ENCODE results near the gene HACD2.
A peak's percentile ranks its signal among the peaks of the same experiment; 100 is the strongest.

HACD2 gene, protein sequence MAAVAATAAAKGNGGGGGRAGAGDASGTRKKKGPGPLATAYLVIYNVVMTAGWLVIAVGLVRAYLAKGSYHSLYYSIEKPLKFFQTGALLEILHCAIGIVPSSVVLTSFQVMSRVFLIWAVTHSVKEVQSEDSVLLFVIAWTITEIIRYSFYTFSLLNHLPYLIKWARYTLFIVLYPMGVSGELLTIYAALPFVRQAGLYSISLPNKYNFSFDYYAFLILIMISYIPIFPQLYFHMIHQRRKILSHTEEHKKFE

DNA sequence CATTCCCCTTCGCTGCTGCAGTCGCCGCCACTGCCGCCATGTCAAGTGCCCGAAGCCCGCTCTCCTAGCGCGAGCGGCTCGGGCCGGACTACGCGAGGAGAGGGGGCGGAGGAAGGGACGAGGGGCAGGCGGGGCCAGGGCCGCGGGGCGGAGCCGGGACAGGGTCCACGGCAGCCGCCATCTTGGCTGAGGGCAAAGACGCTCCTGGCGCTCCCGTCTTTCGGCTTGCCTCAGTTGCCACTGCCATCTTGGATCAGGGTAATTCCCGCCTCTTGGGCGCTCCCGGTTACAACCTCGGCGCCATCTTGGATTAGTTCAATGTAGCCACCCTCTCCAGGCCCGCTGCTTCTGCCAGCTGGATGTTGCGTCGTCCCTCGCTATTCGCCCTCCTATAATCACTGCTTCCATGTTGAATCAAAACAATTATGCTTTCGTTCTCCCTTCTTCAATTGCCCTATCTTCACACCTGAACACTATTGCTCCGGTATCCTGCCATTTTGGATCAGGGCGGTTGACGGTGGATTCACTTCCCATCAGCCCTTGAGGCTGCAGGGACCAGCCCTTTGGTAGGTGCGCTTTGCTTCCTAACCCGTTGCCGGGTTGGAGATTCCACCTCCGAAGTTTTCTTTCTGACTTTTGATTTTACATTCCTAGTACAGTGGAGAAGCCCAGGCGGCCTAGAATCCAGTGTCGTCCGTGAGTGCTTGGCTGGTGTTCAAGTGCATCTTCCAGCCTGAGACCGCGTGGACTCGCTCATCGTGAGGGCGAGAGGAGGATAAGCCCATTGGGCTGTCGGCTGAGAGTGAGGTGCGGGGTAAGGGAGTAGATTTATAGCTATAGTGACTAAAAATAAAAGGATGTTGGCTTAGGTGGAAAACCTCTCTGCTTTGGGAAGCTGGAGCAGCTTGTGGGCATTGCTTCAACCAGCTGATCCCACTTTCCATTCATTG lies at the start of gene HACD2:
TSS of gene HACD2 (minus strand) at position 66 of the 950 bp plus-strand sequence. CDS start at position 40, 26 bp downstream.
- peak; percentile 90 for DNase-seq (ENCODE audit: low read depth, low spot score)

DNA sequence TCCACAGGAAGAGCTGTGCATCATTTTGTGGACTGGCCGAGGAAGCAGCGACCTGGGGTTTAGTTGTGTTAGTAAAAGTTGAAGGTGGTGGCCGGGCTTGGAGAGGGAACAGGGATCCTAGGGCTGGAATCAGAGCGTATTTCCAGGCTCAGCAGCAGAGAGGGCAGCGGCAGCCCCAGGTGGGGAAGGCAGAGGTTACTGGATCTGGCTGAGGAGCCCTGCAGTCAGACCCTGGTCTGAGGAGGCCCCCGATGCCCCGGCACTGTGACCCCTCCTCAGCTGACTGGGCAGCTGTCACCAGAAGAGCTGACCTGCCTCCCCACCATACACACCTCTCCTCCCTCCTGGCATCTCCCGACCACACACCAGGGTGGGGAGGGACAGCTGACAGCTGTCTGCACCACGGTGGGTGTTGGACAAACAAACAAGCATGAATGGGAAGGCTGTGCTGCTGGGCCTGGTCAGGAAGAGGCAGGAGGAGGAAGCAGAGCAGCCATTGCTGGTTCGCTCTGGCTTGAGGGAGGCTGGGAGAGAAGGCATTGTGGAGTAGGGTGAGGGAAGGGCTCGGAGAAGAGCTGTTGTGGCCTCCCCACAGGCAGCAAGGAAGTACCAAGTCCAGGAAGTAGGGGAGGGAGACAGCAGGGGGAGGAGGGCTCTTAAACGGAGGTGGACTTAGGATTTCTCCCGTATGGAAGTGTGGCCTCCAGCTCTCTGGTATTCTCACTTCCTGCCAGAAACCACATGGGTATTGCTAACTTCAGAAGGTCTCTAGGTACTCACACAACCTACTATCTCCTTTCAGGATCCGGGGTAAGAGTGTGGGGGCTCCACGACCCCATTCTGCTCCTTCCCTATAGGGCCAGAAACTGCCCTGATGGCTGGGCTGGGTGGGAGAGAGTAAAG lies 49.5 kb upstream of the HACD2 start:
- DNase-seq (ENCODE audit: low read depth, low spot score): no peak

DNA sequence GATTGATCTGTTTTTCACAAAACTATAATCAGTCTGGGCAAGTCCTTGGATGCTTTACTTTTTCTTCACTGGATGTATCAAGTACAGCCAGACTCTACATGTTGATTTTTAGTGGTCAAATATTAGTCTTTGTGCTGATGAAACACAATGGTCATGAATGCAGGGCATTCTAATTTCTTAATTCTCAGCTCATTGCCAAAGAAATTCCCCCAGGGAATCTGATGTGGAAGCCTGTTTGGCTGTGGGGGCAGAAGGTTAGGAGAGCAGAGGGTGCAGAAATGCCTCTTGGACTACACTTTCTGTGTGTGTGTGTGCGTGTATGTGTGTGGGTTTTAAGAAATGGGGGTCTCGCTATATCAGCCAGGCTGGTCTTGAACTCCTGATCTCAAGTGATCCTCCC lies 48.7 kb upstream of the HACD2 start:
- no peak for DNase-seq (ENCODE audit: low read depth, low spot score)

DNA sequence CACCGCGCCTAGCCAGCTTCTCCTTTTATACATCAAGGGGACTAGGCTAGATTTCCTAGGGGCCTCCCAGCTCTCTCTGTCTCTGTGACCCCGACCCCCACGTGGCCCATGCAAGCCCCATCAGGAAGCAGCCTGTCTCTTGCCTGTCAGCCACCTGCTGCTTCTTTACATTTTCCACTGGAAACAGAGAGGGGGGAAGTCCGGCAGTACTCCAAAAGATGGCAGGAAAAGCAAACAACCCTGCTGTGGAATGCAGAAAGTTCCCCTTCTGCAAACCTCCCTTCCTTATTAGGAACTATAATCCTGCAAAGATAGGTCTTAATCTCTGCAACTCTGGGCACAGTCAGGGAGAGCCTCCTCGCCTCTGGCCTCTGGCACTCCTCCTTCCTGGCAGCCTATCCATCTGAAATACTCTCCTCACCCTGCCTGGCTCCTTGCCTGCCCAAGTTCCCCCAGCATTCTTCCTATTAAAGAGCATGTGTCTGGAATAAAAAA lies 47.4 kb upstream of the HACD2 start:
- peak; percentile 57 for DNase-seq (ENCODE audit: low read depth, low spot score)

DNA sequence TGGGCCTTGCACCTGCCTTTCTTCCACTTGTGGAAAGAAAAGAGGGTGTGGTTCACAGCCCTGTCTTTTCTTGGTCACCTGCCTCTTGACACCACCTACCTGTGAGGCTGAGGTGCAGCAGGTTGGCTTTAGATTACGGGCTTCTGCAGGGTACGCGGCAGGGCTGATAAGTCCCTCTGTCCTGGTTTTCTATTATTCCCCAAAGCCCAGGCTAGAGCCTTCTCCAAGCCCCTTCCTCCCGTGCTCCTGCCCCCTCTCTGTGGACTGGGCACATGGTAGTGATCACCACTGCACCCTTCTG lies 44.8 kb upstream of the HACD2 start:
- no peak for DNase-seq (ENCODE audit: low read depth, low spot score)

DNA sequence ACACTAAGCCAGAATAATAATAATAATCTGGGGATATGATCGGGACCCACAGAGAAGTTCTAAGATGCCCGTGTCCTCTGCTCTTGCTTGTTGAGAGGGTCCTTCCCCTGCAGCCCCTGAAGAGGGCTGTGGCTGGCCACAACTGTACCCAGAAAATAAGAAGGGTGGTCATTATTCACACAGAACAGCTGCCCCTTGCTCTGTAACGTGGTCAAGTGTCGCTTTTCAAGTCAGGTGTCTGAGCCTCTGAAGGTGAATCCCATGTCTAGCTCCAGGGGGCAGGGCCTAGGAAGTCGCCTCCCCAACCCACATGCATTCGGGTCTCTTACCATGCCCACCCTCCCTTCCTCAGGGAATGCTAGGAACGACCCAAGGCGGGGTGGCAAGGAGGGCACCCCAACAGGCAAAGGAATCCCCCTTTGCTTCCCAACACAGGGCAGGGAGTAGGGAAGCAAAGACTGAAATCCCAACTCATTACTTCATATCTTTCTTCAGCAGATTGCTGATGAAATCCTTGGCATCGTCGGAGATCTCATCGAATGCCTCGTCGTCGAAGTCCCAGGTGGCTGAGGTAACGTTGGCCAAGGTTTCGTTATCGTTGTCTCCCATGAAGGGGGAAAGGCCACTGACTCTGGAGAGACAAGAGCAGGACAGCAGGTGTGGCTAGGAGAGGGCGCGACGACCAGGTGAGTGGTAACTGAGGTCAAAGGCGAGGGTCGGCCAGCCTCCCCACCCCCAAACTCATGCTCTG lies 44.3 kb upstream of the HACD2 start:
- DNase-seq (ENCODE audit: low read depth, low spot score): no peak

DNA sequence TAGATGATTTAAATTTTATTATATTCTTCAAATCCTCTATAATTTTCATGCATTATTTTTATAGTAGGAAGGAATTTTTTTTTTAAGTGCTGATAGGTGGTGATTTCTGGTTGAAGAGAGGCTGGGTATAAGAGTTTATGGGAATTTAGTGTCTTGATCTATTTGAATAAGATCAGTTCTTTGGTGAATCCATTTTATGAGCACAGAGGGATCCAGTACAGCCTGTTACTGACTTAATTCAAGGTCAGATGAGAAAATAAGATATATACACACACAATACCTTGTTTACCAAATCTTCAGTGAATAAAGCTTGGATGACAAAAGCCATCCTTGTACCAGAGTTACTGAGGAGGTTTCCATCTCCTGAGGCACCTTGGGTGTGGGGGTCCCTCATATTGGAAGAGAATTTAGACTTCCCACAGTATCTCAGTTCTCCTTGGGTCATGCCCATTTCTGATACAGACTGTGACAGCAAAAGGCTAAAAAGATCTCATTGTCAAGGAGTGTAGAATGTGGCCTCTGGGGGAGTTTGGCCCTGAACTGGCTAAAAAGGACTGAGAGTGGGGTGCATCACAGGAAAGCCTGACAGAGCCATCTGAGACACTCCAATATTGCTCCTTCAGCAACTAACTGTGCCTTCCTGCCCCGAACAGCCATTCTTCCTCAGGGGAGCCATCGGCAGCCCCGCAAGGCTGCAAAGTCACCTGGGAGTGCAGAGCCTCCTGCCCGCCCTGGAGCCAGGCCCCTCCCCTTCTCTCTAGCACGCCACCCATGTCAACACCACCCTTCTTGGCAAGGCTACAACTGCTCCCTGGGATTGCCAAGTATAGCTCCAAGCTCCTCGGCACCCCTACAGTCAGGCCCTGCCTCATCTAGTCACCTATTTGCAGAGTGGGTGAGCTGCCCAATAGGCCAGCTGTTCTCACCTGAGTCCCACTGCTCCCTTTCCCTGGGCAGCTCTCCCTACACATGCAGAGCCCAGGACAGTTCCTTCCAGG lies 43.1 kb upstream of the HACD2 start:
- DNase-seq (ENCODE audit: low read depth, low spot score): no peak

DNA sequence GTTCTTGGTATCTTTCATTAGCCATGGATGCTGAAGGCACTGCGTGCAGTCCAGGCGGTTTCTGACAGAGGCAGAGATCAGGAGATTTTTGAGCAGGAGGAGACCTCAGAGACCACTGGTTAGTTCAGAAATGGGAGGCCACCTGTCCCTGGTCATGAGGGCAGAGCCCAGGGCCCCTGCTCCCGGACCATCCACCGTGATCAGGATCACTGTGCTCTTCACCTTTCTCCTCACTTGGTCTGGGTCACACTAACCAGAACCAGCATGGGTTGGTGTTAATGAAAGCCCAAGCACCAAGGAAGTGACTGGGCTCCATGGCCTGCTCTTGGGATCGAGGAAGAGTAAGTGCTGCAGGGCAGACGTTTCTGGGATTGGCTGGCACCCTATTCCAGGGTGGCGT lies 42.0 kb upstream of the HACD2 start:
- DNase-seq (ENCODE audit: low read depth, low spot score): no peak

DNA sequence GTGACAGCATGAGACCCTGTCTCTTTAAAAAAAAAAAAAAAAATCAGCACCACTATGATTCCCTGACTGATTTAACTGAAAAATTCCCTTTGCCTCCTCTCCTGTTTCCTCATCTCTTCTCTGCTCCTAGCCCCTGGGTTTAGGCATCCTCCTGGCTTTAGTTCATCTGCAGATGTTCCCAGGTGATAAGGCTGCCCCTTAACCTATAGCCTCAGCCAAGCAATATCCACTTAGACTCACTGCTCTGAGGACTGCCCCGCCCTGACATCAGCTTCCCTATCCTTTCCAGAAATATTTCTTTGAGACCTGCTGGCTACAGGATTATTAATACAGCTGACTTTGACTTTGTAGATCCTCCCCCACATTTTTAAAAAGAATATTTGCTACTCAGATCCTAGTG lies 39.4 kb upstream of the HACD2 start:
- no peak for DNase-seq (ENCODE audit: low read depth, low spot score)

DNA sequence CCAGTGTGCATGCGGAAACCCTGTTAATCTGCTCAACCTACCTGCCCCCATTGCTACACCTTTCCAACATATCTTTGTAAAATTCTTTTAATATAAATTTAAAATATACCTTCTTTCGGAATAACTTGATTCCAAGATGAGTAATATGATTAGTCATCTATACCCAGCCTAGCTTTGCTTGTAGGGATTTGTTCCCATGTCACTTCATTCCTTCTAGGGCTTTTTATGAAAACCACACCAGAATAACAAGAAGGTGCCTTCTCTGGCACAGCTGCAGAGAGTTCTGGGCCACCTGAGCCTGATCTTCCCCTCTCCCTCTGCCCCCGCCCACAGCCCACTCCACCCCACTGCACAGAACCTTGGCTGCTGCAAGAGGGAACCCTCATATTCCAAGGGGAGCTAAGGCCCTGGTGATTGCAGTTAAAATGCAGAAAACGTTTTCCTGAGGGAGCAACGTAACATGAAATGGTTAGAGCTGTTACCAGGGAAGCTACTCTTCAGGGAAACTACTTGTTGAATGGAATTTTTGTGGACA lies 38.6 kb upstream of the HACD2 start:
- no peak for DNase-seq (ENCODE audit: low read depth, low spot score)

DNA sequence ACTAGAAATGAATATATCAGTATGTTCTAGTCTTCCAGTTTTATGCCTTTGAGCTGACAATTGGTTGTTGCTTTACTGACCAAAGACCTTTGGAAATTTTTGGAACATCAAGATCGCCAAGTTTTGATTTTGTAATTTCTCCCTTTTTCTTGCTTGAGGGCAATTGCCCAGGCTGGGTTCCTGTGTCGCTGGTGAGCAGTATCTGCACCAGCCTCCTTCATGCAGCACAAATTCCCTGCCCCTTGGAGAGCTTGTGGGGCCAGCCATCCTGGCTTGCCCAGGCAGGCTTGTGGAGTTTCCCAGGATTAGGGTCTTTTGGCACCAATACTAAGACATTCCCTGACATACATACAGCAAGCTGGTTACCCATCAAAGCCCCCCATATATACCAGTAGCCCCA lies 37.9 kb upstream of the HACD2 start:
- no peak for DNase-seq (ENCODE audit: low read depth, low spot score)

DNA sequence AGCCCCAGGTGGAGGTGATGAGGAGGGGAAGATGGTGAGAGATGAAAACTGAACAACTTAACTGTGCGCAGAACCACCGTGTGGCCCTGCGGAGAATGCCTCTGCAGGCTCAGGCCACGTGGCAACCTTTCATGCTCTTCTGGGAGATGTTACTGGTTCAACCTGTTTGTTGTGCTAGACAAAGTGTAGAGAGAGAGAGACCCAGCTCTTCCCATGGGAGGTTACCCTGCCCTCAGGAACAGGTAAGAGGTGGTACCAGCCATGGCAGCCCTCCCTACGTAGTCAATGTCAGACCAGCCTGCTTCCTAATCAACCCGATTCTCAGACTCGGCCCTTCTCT lies 37.0 kb upstream of the HACD2 start:
- DNase-seq (ENCODE audit: low read depth, low spot score): no peak

DNA sequence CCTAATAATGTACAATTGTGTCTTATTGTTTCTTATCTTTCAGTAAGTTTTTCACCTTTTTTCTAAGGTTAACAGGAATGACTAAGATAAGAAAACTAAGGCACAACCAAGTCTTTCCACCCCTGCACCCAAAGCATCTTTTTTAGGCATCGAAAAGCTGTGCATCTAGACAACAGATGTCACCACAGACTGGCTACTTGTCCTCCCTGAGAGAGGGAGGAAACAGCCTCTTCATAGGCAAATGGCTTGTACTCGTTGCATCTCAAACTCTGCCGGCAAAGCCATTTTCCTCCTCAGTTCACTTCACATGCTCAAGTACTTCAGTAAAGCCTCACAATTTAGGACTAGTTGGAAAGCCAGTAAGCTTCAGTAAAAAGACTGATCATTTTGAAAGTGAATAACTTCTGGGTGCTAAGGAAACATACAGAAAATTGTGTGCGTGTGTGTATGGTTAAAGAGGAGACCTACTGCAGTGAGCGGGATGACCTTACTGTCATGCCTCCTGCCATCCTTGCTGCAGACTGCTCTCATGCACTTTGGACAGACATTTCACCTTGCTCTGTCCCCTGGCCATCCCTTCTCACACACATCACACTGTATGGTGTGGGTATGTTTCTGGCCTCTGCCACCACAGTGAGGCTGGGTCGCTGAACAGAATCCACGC lies 36.5 kb upstream of the HACD2 start:
- no peak for DNase-seq (ENCODE audit: low read depth, low spot score)

DNA sequence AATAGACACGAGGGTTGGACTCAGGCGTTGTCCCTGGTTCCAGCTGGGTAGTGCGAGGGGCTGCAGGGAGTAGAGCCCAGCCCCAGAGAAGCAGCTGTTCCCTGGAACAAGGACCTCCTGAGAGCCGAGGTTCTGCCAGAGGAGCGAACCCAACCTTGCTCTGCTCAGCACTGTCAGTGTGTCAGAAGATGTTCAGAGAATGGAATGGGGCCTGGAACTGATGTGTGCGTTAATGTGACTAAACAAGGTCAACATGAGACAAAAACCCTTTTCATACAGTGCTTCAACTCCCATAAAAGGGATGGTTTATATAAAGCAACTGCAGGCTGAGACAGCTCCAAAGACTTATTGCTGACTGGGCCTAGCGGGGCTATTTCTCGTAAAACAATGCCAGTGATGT lies 35.5 kb upstream of the HACD2 start:
- DNase-seq (ENCODE audit: low read depth, low spot score): no peak

DNA sequence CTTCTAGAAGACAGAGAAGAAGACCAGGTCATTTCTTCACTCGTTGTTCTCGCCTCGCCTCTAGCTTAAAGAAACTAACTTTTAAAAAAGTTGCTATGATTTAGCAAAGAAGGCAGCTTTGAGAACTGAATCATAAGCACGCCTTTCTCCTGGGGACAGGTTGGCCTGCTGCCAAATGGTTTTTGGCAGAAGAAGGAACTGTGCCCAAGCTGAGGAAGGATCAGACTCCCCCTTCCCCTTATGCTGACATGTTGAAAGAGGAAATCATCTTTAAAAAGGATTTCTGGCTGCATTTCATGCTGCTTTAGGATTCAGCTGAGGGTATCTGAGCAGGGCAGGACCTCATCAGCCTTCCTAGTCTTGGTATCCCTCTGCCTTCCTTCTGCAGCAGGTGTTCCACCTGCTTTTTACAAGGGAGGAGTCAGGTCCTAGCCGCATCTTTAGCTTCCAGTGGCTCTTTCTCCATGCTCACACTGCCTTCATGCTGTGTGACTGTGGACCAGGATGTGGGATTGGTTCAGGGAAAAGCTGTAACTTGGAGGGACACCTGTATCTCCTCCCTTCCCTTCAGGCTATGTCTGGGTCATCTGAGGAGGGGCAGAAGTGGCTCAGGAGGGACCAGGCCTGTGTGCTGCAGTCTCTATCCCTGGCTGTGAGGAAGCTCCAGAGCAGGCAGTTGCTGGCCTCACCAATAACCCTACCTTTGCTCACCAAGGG lies 34.1 kb upstream of the HACD2 start:
- no peak for DNase-seq (ENCODE audit: low read depth, low spot score)

DNA sequence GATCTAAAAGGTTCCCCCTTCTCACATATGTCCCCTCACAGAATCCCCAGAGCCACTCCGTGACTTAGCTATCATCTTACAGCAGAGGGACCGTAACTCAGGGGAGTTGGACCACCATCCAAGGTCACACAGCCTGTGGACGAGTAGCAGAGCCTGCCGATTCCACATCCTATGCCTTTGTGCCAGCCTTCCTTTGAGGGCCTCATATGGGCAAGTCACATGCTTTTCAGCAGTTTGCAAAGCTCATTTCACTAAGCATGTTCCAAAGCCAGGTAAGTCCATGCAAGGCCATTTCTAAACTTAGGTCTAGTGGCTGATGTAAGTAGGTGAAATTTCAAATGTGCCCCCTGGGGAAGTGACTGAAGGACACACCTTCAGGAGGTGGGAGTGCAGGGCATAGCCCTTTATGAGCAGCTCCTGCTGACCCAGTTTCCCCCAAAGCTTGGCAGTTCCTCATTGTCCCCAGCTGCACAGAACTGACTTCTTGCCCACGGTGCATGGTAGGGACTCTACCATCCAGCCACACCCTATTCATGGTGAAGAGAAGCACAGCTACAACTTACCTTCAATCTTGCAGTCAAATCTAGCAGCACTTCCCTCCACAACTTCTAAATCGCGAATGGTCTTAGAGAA lies 33.3 kb upstream of the HACD2 start:
- DNase-seq (ENCODE audit: low read depth, low spot score): no peak

DNA sequence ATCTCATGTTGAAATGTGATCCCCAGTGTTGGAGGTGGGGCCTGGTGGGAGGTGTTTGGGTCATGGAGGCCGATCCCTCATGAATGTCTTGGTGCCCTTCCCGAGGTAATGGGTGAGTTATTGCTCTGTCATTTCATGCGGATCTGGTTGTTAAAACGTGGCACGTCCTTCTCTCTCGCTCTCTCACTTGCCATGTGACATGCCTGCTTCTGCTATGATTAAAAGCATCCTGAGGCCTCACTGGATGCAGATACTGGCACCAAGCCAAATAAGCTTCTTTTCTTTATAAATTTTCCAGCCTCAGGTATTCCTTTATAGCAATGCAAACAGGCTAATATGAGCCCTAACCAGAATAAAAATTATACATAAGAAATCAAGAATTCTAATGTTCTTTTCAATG lies 31.7 kb upstream of the HACD2 start:
- no peak for DNase-seq (ENCODE audit: low read depth, low spot score)

DNA sequence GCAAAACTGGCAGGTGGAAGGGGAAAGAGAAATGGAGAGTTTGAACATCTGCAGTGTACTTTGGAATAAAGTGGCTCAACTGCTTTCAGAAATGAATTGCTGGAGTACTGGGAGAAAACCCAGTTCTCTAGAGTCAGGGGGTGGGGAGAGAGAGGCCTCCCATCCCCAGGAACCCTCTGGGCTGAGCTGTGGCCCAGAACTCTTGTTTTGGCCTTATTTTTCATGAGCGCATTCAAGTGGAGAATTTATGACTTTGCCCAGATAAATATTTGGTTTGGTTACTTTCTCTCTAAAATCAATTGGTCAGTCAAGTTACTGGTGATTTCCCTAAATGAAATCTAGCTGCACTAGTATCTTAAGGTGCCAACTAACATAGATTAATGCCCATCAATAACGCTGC lies 28.7 kb upstream of the HACD2 start:
- DNase-seq (ENCODE audit: low read depth, low spot score): no peak
